K562 (cell line): ENCODE results near the gene ATP8B2. TPM values are rescaled to one million over a fixed set of nuclear protein-coding genes. Genes with fewer than 3 reads are reported as not detected.
"Not testable (repeated sequence)": the region's sequence is repeated elsewhere in the genome, so short reads cannot be mapped to it uniquely, and the experiment has no call there.

Experiments used
- ATAC-seq: fragments of 200-7000 bp; cut with Tn5 transposase; 3 replicates; pipeline ENCODE4 v1.9.1; 2020; ENCODE audit warnings: moderate library complexity
- BruUV-seq: library from RNA; stranded (reverse); fragments of 400-500 nt; replicated peaks from 2 replicates; lab custom pipeline; 2021; lab: Mats Ljungman, UMichigan
- CTCF ChIA-PET: fragments of 300-600 bp; formaldehyde crosslinking; extraction: SDS; loops from one replicate; lab custom pipeline; 2021; ENCODE audit warnings: low intra/inter-chr PET ratio; lab: Yijun Ruan, JAX
- POLR2A ChIA-PET: fragments of 300-600, 350-650 bp; sonication (Branson Sonifier 250); formaldehyde crosslinking; extraction: SDS; loops from one replicate; lab custom pipeline; 2021; ENCODE audit warnings: antibody characterized with exemption, inconsistent platforms; lab: Yijun Ruan, JAX
- DNase-seq, 4 experiments: peaks; one replicate each; pipeline versions ENCODE4 v3.0.0 to v3.0.0-alpha.2; 2011 to 2018; ENCODE audit warnings: low spot score in 3 of 4, mixed read lengths in 3 of 4; ENCODE audit errors: extremely low read depth in 1 of 4
- FAIRE-seq: peaks from 2 replicates; lab custom pipeline; 2011; peaks lifted over from hg19 to GRCh38; lab: Jason Lieb, UNC
- H2AFZ ChIP-seq: 2 replicates; pipeline ENCODE4 v1.6.0; 2011; ENCODE audit warnings: low read depth, low read length, control low read depth, inconsistent platforms
- H3K27ac ChIP-seq: fragments of 200-600 bp; 3 replicates; pipeline ENCODE4 v1.8.0; 2011; ENCODE audit warnings: low read depth, mild to moderate bottlenecking, control low read depth, inconsistent platforms, low read length, moderate library complexity, mixed read lengths; ENCODE audit errors: extremely low read depth
- H3K27me3 ChIP-seq, 2 experiments: fragments of 300-600 bp in 1 of 2; 2 replicates in 1 of 2; 3 replicates in 1 of 2; pipeline versions ENCODE4 v1.6.0 to v1.8.0; 2011; ENCODE audit warnings: inconsistent platforms in 2 of 2, low read length in 2 of 2, mild to moderate bottlenecking in 1 of 2, mixed read lengths in 1 of 2, moderate library complexity in 1 of 2; ENCODE audit not compliant: control insufficient read depth in 2 of 2, insufficient read depth in 2 of 2
- H3K36me3 ChIP-seq: fragments of 300-600 bp; 3 replicates; pipeline ENCODE4 v1.8.0; 2011; ENCODE audit warnings: mild to moderate bottlenecking, low read length, inconsistent platforms; ENCODE audit not compliant: control insufficient read depth, insufficient read depth
- H3K4me1 ChIP-seq, 2 experiments: fragments of 200-600 bp in 1 of 2; replicated peaks in 1 of 2; 2 replicates in 1 of 2; 3 replicates in 1 of 2; pipeline versions ENCODE4 v1.5.1 to v1.8.0; 2011; ENCODE audit warnings: inconsistent platforms in 2 of 2, low read length in 2 of 2, mild to moderate bottlenecking in 1 of 2, mixed read lengths in 1 of 2, moderate library complexity in 1 of 2; ENCODE audit not compliant: control insufficient read depth in 2 of 2, insufficient read depth in 2 of 2
- H3K4me2 ChIP-seq: 2 replicates; pipeline ENCODE4 v1.6.1; 2011; ENCODE audit warnings: low read length, control low read depth, inconsistent platforms, mixed read lengths; ENCODE audit not compliant: insufficient read depth
- H3K4me3 ChIP-seq: fragments of 200-600 bp; sonication (generic), shearing (Covaris generic); 2 replicates; pipeline ENCODE4 v1.5.1; 2016; ENCODE audit warnings: control low read depth, inconsistent platforms
- H3K79me2 ChIP-seq: fragments of 200-600 bp; 3 replicates; pipeline ENCODE4 v1.8.0; 2011; ENCODE audit warnings: low read length, inconsistent platforms; ENCODE audit not compliant: control insufficient read depth, insufficient read depth
- H3K9ac ChIP-seq, 2 experiments: 2 replicates each; pipeline versions ENCODE4 v1.6.0 to v1.6.1; 2011; ENCODE audit warnings: low read depth in 2 of 2, low read length in 2 of 2, control low read depth in 1 of 2, inconsistent platforms in 1 of 2, mild to moderate bottlenecking in 1 of 2, mixed read lengths in 1 of 2; ENCODE audit not compliant: insufficient read depth in 1 of 2
- H3K9me1 ChIP-seq: one replicate; pipeline ENCODE4 v1.6.0; 2011; ENCODE audit warnings: inconsistent platforms, mild to moderate bottlenecking, low read length, moderate library complexity; ENCODE audit not compliant: control insufficient read depth, insufficient read depth
- H3K9me3 ChIP-seq: replicated peaks from 2 replicates; pipeline ENCODE4 v1.5.1; 2011; ENCODE audit warnings: low read depth, low read length, inconsistent platforms; ENCODE audit not compliant: control insufficient read depth, insufficient read depth
- H4K20me1 ChIP-seq: replicated peaks from 2 replicates; pipeline ENCODE4 v1.6.1; 2011; ENCODE audit warnings: low read length, inconsistent platforms, mixed read lengths; ENCODE audit not compliant: control insufficient read depth, insufficient read depth
- FOXA3 ChIP-seq, 2 experiments: fragments of 450-650 bp in 1 of 2; sonication (generic) in 1 of 2; formaldehyde crosslinking; IDR thresholded peaks in 1 of 2; conservative IDR thresholded peaks in 1 of 2; 2 replicates each; pipeline versions ENCODE4 v1.4.0 to v1.8.0; 2020 to 2022; ENCODE audit warnings: mild to moderate bottlenecking in 2 of 2, missing genetic modification reagents in 1 of 2
- GATAD2A ChIP-seq: fragments of 450-650 bp; IDR thresholded peaks from 2 replicates; pipeline ENCODE4 v1.6.1; 2017
- HNRNPL ChIP-seq: fragments of 200-400 bp; formaldehyde crosslinking; IDR thresholded peaks from 2 replicates; pipeline ENCODE4 v1.6.1; 2017; ENCODE audit warnings: low read depth, mild to moderate bottlenecking, low read length
- POLR3G ChIP-seq: IDR thresholded peaks from 2 replicates; pipeline ENCODE4 v1.6.1; 2011; ENCODE audit not compliant: insufficient read length, insufficient replicate concordance; ENCODE audit errors: extremely low read depth
- RHOXF2B ChIP-seq: fragments of 250-450 bp; sonication (Bioruptor Pico); conservative IDR thresholded peaks from 2 replicates; pipeline ENCODE4 v1.5.1; 2021
- TRIM25 ChIP-seq: fragments of 450-650 bp; IDR thresholded peaks from 2 replicates; pipeline ENCODE4 v1.7.0; 2016; ENCODE audit warnings: borderline replicate concordance
- ZNF12 ChIP-seq: sonication (generic); formaldehyde crosslinking; IDR thresholded peaks from 2 replicates; pipeline ENCODE4 v1.4.0; 2020; ENCODE audit warnings: mild to moderate bottlenecking, missing genetic modification reagents
- ZNF668 ChIP-seq: fragments of 250-450 bp; sonication (Bioruptor Pico); IDR thresholded peaks from 2 replicates; pipeline ENCODE4 v1.8.0; 2022; ENCODE audit warnings: mild to moderate bottlenecking, inconsistent platforms
- WGBS: fragments of 100-300 bp; shearing (Covaris generic); methylation state at CpG from one replicate; pipeline ENCODE4 v1.1.6; 2016; ENCODE audit warnings: low coverage, mixed read lengths; ENCODE audit not compliant: insufficient coverage; ENCODE audit errors: missing lambda C conversion rate; 5-methylcytosine and 5-hydroxymethylcytosine counted together
- in situ Hi-C: fragments of 300-500 bp; cut with MboI; formaldehyde crosslinking; loops from 4 replicates; pipeline ENCODE4 v1.15.0; 2018; ENCODE audit warnings: inconsistent platforms, mixed read lengths
- intact Hi-C: fragments of 100-400 bp; cut with micrococcal nuclease; formaldehyde crosslinking; loops from 2 replicates; pipeline ENCODE4 v1.14.2; 2022
- polyA plus RNA-seq, 8 experiments: library from polyadenylated mRNA; depleted of rRNA in 4 of 8; stranded (reverse) in 5 of 8; unstranded in 3 of 8; fragments of >200 nt; fragmentation: Nextera tagmentation in 2 of 8; fragmentation: Illumina TruSeq in 1 of 8; extraction: Ambion mirVana in 2 of 8; extraction: Trizol in 1 of 8; gene quantifications; 2 replicates each; pipeline versions ENCODE4 v1.2.1 to v1.2.3, GENCODE V29; 2011 to 2014; ENCODE audit warnings: inconsistent platforms in 1 of 8, missing spikeins in 1 of 8
- total RNA-seq, 7 experiments: library from RNA; depleted of rRNA in 6 of 7; stranded (reverse); fragments of >200 nt in 6 of 7; fragmentation: Illumina TruSeq in 2 of 7; extraction: Trizol in 2 of 7; gene quantifications; 2 replicates each; pipeline versions ENCODE4 v1.2.1 to v1.2.3, GENCODE V29; 2011 to 2021; ENCODE audit warnings: low replicate concordance in 1 of 7
- TF ChIP-seq, protein P1 (sequence below): sonication (generic); formaldehyde crosslinking; IDR thresholded peaks from 2 replicates; pipeline ENCODE4 v1.8.1; 2023; ENCODE audit warnings: mild to moderate bottlenecking, missing genetic modification reagents
- TF ChIP-seq, protein P2 (sequence below): fragments of 250-450 bp; sonication (Bioruptor Pico); IDR thresholded peaks from 2 replicates; pipeline ENCODE4 v1.8.0; 2022; ENCODE audit warnings: moderate library complexity, mild to moderate bottlenecking, inconsistent platforms

ATP8B2 gene
- total and polyA plus RNA-seq, 9 of the 15 experiments (the other 6 are each of a cell fraction or from before 2014, with no cell fraction given): 0.27 to 33.2 (median 18.4) TPM

- ATAC-seq, H4K20me1 ChIP-seq, intact Hi-C loops, H3K36me3 ChIP-seq, H3K4me2 ChIP-seq, BruUV-seq, POLR2A ChIA-PET, H3K4me1 ChIP-seq, H2AFZ ChIP-seq, H3K27ac ChIP-seq, H3K79me2 ChIP-seq, H3K9me1 ChIP-seq, DNase-seq, in situ Hi-C loops, H3K4me3 ChIP-seq, FAIRE-seq, H3K9ac ChIP-seq, H3K27me3 ChIP-seq, CTCF ChIA-PET, H3K9me3 ChIP-seq: not testable (repeated sequence)
- WGBS: 70% methylated on average over 5 of the region's 5 CpGs
- peak; percentile 99 for TF ChIP-seq ZNF12 (CRISPR knock-in tag)
Measured at GRCh38 chr1:154360881-154361280, 35.6 kb downstream of the ATP8B2 start.

GRCh38 chr1:154361357-154361756 is 36.0 kb downstream of the ATP8B2 start:
- Histone ChIP-seq H2AFZ (no peak overlapping the region), H3K4me1 (no peaks in the 10 kb centered on the region; a peak in 2 of 5 replicates), H3K9ac (no peak overlapping the region), H4K20me1 (no peaks in the 10 kb centered on the region), H3K9me3 (no peaks in the 10 kb centered on the region; the same call in 1 of the 2 replicates), H3K36me3 (no peaks in the 10 kb centered on the region), H3K27me3 (no peaks in the 10 kb centered on the region), H3K79me2 (no peaks in the 10 kb centered on the region), H3K4me2 (no peak overlapping the region), H3K27ac (no peak overlapping the region), H3K4me3 (no peak overlapping the region), H3K9me1 (no peaks in the 10 kb centered on the region)
- in situ Hi-C loops (no loop called here), intact Hi-C loops (no loop called here)
- CTCF ChIA-PET: no interaction called here
- no peak for FAIRE-seq
- no TSS peak for BruUV-seq
- POLR2A ChIA-PET: interaction anchor here (0.5 kb wide), 1 partner anchor 748 kb away, joined by 3 read pairs; the partner anchor contains the start of gene S100A16
- no peak for ATAC-seq
- no peak for DNase-seq
- 21% methylated on average over 3 of the region's 3 CpGs for WGBS
- TF ChIP-seq, protein P1, sequence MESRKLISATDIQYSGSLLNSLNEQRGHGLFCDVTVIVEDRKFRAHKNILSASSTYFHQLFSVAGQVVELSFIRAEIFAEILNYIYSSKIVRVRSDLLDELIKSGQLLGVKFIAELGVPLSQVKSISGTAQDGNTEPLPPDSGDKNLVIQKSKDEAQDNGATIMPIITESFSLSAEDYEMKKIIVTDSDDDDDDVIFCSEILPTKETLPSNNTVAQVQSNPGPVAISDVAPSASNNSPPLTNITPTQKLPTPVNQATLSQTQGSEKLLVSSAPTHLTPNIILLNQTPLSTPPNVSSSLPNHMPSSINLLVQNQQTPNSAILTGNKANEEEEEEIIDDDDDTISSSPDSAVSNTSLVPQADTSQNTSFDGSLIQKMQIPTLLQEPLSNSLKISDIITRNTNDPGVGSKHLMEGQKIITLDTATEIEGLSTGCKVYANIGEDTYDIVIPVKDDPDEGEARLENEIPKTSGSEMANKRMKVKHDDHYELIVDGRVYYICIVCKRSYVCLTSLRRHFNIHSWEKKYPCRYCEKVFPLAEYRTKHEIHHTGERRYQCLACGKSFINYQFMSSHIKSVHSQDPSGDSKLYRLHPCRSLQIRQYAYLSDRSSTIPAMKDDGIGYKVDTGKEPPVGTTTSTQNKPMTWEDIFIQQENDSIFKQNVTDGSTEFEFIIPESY: no peak
- TF ChIP-seq POLR3G: no peak
- TF ChIP-seq, protein P2, sequence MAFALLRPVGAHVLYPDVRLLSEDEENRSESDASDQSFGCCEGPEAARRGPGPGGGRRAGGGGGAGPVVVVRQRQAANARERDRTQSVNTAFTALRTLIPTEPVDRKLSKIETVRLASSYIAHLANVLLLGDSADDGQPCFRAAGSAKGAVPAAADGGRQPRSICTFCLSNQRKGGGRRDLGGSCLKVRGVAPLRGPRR (CRISPR knock-in tag): no peak
- no peak for TF ChIP-seq ZNF668 (CRISPR knock-in tag)
- no peak for TF ChIP-seq HNRNPL
- TF ChIP-seq FOXA3 (CRISPR knock-in tag; conservative IDR thresholded peaks at IDR 0.05 in 1 of 2, IDR thresholded peaks at IDR 0.05 in 1 of 2): no peak
- TF ChIP-seq GATAD2A: no peak
- no peak for TF ChIP-seq RHOXF2B (CRISPR knock-in tag)
- no peak for TF ChIP-seq TRIM25
